ENCODE data around the gene VWA3B.

The VWA3B gene

GRCh38 chr2:98185801-98186200, 98.8 kb downstream of the VWA3B start:
- Histone ChIP-seq H3K79me1 (ENCODE audit: low read length) (no peaks in the 10 kb centered on the region), H3K36me3 (ENCODE audit: control insufficient read depth, insufficient read depth, low read length) (no peaks in the 10 kb centered on the region), H2AK5ac (ENCODE audit: low read length) (no peak overlapping the region), H3K4ac (ENCODE audit: low read depth, low read length) (no peak overlapping the region), H4K8ac (ENCODE audit: low read depth, low read length) (no peak overlapping the region), H2BK15ac (replicated peaks; ENCODE audit: low read depth) (no peak overlapping the region), H3K27me3 (ENCODE audit: insufficient read depth, low read length, poor library complexity) (no peaks in the 10 kb centered on the region), H3K4me3 (ENCODE audit: low read length) (no peak overlapping the region), H3K56ac (ENCODE audit: low read length) (no peak overlapping the region), H2BK5ac (ENCODE audit: low read length) (no peak overlapping the region), H3K18ac (ENCODE audit: low read length) (no peak overlapping the region), H3K4me2 (ENCODE audit: low read length) (no peak overlapping the region), H3K4me1 (ENCODE audit: control insufficient read depth, low read depth, low read length) (no peaks in the 10 kb centered on the region), H3K9ac (ENCODE audit: low read length) (no peak overlapping the region), H3K23ac (ENCODE audit: low read length) (no peak overlapping the region), H3K79me2 (ENCODE audit: control insufficient read depth, insufficient read depth, low read length) (no peaks in the 10 kb centered on the region), H2BK120ac (ENCODE audit: low read depth, low read length) (no peak overlapping the region), H3K27ac (ENCODE audit: low read depth, low read length) (no peak overlapping the region), H4K5ac (ENCODE audit: low read length) (no peak overlapping the region)
- WGBS (ENCODE audit: extremely low coverage, insufficient coverage, low lambda C conversion rate) = no CpG with 5 or more reads among the region's 5 CpGs
- DNase-seq = no peak

- H3K27me3 ChIP-seq (ENCODE audit: insufficient read depth, low read length, poor library complexity) = no peaks in the 10 kb centered on the region
- H4K5ac ChIP-seq (ENCODE audit: low read length) = no peak overlapping the region
- WGBS (ENCODE audit: extremely low coverage, insufficient coverage, low lambda C conversion rate) = no CpG with 5 or more reads among the region's 9 CpGs
These were observed 100.2 kb downstream of the VWA3B start for GRCh38 chr2:98187194-98187593.

DNA sequence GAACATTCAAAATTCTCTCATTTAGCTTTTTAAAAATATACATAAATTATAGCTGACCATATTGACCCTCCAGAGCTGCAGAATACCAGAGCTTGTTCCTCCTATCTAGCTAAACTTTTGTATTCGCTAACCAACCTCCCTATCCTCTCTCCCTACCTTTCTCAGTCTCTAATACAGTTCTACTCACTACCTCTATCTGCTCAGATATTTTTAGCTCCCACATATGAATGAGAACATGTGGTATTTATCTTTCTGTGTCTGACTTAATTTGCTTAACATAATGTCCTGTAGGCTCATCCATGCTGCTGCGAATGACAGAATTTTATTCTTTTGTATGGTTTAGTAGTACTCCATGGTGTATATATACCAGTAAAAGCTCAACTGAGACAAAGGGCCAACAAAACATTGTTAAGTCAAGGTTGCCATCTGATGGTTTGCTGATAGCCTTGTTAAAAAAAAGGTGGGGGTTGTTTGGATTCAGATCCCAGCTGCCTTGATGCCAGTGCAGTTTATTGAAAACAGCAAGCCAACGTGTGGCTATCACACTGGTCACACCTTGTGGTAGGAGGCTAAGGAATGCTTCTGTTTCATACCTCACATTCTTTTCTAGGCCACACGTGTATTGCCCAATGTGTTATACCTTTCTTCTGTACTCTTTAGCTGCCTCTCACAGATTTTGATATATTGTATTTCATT, 101.5 kb downstream of the VWA3B start:
- Histone ChIP-seq H3K4ac (ENCODE audit: low read depth, low read length) (no peak overlapping the region), H3K79me1 (ENCODE audit: low read length) (no peaks in the 10 kb centered on the region), H3K18ac (ENCODE audit: low read length) (no peak overlapping the region), H2BK5ac (ENCODE audit: low read length) (no peak overlapping the region), H4K5ac (ENCODE audit: low read length) (no peak overlapping the region), H2BK15ac (replicated peaks; ENCODE audit: low read depth) (no peak overlapping the region), H3K36me3 (ENCODE audit: control insufficient read depth, insufficient read depth, low read length) (no peaks in the 10 kb centered on the region), H3K9ac (ENCODE audit: low read length) (no peak overlapping the region), H3K23ac (ENCODE audit: low read length) (no peak overlapping the region), H3K4me1 (ENCODE audit: control insufficient read depth, low read depth, low read length) (peaks cover 5% of the 10 kb centered on the region), H3K27me3 (ENCODE audit: insufficient read depth, low read length, poor library complexity) (no peaks in the 10 kb centered on the region), H3K56ac (ENCODE audit: low read length) (no peak overlapping the region), H2AK5ac (ENCODE audit: low read length) (no peak overlapping the region), H3K4me2 (ENCODE audit: low read length) (no peak overlapping the region), H4K8ac (ENCODE audit: low read depth, low read length) (no peak overlapping the region), H3K4me3 (ENCODE audit: low read length) (no peak overlapping the region), H3K79me2 (ENCODE audit: control insufficient read depth, insufficient read depth, low read length) (no peaks in the 10 kb centered on the region), H3K27ac (ENCODE audit: low read depth, low read length) (no peak overlapping the region), H2BK120ac (ENCODE audit: low read depth, low read length) (no peak overlapping the region)
- no CpG with 5 or more reads among the region's 4 CpGs for WGBS (ENCODE audit: extremely low coverage, insufficient coverage, low lambda C conversion rate)
- DNase-seq = peak; percentile 84

More at GRCh38 chr2:98187194-98187593, 100.2 kb downstream of the VWA3B start:
- Histone ChIP-seq H2AK5ac (ENCODE audit: low read length) (peak overlapping the region; percentile 16), H2BK120ac (ENCODE audit: low read depth, low read length) (no peak overlapping the region), H3K4me1 (ENCODE audit: control insufficient read depth, low read depth, low read length) (peaks cover 3% of the 10 kb centered on the region), H3K9ac (ENCODE audit: low read length) (no peak overlapping the region), H3K36me3 (ENCODE audit: control insufficient read depth, insufficient read depth, low read length) (no peaks in the 10 kb centered on the region), H3K56ac (ENCODE audit: low read length) (peak overlapping the region; percentile 34), H3K79me2 (ENCODE audit: control insufficient read depth, insufficient read depth, low read length) (no peaks in the 10 kb centered on the region), H2BK5ac (ENCODE audit: low read length) (no peak overlapping the region), H3K4ac (ENCODE audit: low read depth, low read length) (no peak overlapping the region), H3K4me3 (ENCODE audit: low read length) (no peak overlapping the region), H3K27ac (ENCODE audit: low read depth, low read length) (no peak overlapping the region), H3K4me2 (ENCODE audit: low read length) (no peak overlapping the region), H2BK15ac (replicated peaks; ENCODE audit: low read depth) (no peak overlapping the region), H3K79me1 (ENCODE audit: low read length) (no peaks in the 10 kb centered on the region), H3K23ac (ENCODE audit: low read length) (no peak overlapping the region), H4K8ac (ENCODE audit: low read depth, low read length) (no peak overlapping the region), H3K18ac (ENCODE audit: low read length) (no peak overlapping the region)
- no peak for DNase-seq

DNA sequence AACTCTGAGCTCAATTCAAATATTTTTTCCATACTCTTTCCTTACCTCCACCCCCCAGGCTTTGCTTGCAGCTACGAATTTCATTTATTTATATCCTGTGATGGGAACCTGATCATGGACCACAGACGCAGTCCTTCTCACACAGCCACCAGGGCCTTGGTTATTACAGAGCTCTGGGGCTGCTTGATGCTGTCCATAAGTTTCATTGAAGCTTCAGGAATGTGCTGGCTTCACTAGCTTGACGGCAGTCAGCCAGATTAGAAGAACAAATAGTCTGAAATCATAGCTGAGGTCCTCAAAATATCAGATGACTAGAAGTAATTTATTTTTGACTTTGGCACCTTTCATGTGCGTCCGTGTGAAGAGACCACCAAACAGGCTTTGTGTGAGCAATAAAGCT, 104.9 kb downstream of the VWA3B start:
- no CpG with 5 or more reads among the region's 5 CpGs for WGBS (ENCODE audit: extremely low coverage, insufficient coverage, low lambda C conversion rate)

DNA sequence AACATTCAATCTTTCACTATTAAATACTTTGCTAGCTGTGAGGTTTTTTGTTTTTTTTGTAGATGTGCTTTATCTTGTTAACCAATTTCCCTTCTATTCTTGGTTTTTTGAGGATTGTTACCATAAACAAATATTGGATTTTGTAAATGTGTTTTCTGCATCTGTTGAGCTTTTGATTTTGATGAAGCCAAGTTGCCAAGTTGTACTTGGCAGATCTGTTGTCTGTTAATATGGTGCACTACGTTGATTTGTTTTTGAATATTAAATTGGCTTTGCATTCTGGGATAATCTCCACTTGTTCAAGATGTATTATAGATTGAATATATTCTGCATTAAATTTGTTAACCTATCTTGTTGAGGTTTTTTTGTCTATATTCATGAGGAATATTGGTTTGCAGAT, 114.6 kb downstream of the VWA3B start:
- Histone ChIP-seq H2BK5ac (ENCODE audit: low read length) (no peak overlapping the region), H3K18ac (ENCODE audit: low read length) (no peak overlapping the region), H3K27ac (ENCODE audit: low read depth, low read length) (no peak overlapping the region), H3K23ac (ENCODE audit: low read length) (no peak overlapping the region), H3K27me3 (ENCODE audit: insufficient read depth, low read length, poor library complexity) (no peaks in the 10 kb centered on the region), H3K9ac (ENCODE audit: low read length) (no peak overlapping the region), H3K4me1 (ENCODE audit: control insufficient read depth, low read depth, low read length) (no peaks in the 10 kb centered on the region), H3K79me2 (ENCODE audit: control insufficient read depth, insufficient read depth, low read length) (no peaks in the 10 kb centered on the region), H3K4ac (ENCODE audit: low read depth, low read length) (no peak overlapping the region), H4K8ac (ENCODE audit: low read depth, low read length) (no peak overlapping the region), H3K36me3 (ENCODE audit: control insufficient read depth, insufficient read depth, low read length) (no peaks in the 10 kb centered on the region), H2BK15ac (replicated peaks; ENCODE audit: low read depth) (no peak overlapping the region), H3K4me2 (ENCODE audit: low read length) (no peak overlapping the region), H3K79me1 (ENCODE audit: low read length) (no peaks in the 10 kb centered on the region), H4K5ac (ENCODE audit: low read length) (no peak overlapping the region), H2BK120ac (ENCODE audit: low read depth, low read length) (no peak overlapping the region), H3K56ac (ENCODE audit: low read length) (no peak overlapping the region), H3K4me3 (ENCODE audit: low read length) (no peak overlapping the region), H2AK5ac (ENCODE audit: low read length) (no peak overlapping the region)
- no peak for DNase-seq
- no CpG with 5 or more reads among the region's 1 CpG for WGBS (ENCODE audit: extremely low coverage, insufficient coverage, low lambda C conversion rate)

More for the DNA sequence above, 104.9 kb downstream of the VWA3B start:
- no peak overlapping the region for H4K8ac ChIP-seq (ENCODE audit: low read depth, low read length)
- no peak overlapping the region for H3K27ac ChIP-seq (ENCODE audit: low read depth, low read length)
- H3K4ac ChIP-seq (ENCODE audit: low read depth, low read length) = peak overlapping the region; percentile 68
- no peak overlapping the region for H2BK15ac ChIP-seq (replicated peaks; ENCODE audit: low read depth)
- peak; percentile 45 for DNase-seq
- no peaks in the 10 kb centered on the region for H3K36me3 ChIP-seq (ENCODE audit: control insufficient read depth, insufficient read depth, low read length)
- H3K4me1 ChIP-seq (ENCODE audit: control insufficient read depth, low read depth, low read length) = peaks cover 5% of the 10 kb centered on the region
- H3K23ac ChIP-seq (ENCODE audit: low read length) = no peak overlapping the region
- no peak overlapping the region for H3K56ac ChIP-seq (ENCODE audit: low read length)
- no peak overlapping the region for H3K4me2 ChIP-seq (ENCODE audit: low read length)
- H3K9ac ChIP-seq (ENCODE audit: low read length) = no peak overlapping the region
- no peaks in the 10 kb centered on the region for H3K79me2 ChIP-seq (ENCODE audit: control insufficient read depth, insufficient read depth, low read length)
- H2AK5ac ChIP-seq (ENCODE audit: low read length) = no peak overlapping the region
- no peak overlapping the region for H3K4me3 ChIP-seq (ENCODE audit: low read length)
- peak overlapping the region; percentile 2 for H3K18ac ChIP-seq (ENCODE audit: low read length)
- no peak overlapping the region for H4K5ac ChIP-seq (ENCODE audit: low read length)
- no peak overlapping the region for H2BK5ac ChIP-seq (ENCODE audit: low read length)
- H2BK120ac ChIP-seq (ENCODE audit: low read depth, low read length) = no peak overlapping the region
- H3K27me3 ChIP-seq (ENCODE audit: insufficient read depth, low read length, poor library complexity) = no peaks in the 10 kb centered on the region
- H3K79me1 ChIP-seq (ENCODE audit: low read length) = no peaks in the 10 kb centered on the region

- Histone ChIP-seq H2BK5ac (ENCODE audit: low read length) (no peak overlapping the region), H3K4me2 (ENCODE audit: low read length) (no peak overlapping the region), H4K8ac (ENCODE audit: low read depth, low read length) (no peak overlapping the region), H3K27ac (ENCODE audit: low read depth, low read length) (no peak overlapping the region), H3K4ac (ENCODE audit: low read depth, low read length) (no peak overlapping the region), H3K23ac (ENCODE audit: low read length) (no peak overlapping the region), H3K18ac (ENCODE audit: low read length) (no peak overlapping the region), H3K4me3 (ENCODE audit: low read length) (no peak overlapping the region), H3K4me1 (ENCODE audit: control insufficient read depth, low read depth, low read length) (no peaks in the 10 kb centered on the region), H3K27me3 (ENCODE audit: insufficient read depth, low read length, poor library complexity) (no peaks in the 10 kb centered on the region), H3K9ac (ENCODE audit: low read length) (no peak overlapping the region), H3K79me1 (ENCODE audit: low read length) (no peaks in the 10 kb centered on the region), H3K36me3 (ENCODE audit: control insufficient read depth, insufficient read depth, low read length) (no peaks in the 10 kb centered on the region), H3K56ac (ENCODE audit: low read length) (no peak overlapping the region), H2AK5ac (ENCODE audit: low read length) (no peak overlapping the region), H4K5ac (ENCODE audit: low read length) (no peak overlapping the region), H2BK120ac (ENCODE audit: low read depth, low read length) (no peak overlapping the region), H3K79me2 (ENCODE audit: control insufficient read depth, insufficient read depth, low read length) (no peaks in the 10 kb centered on the region), H2BK15ac (replicated peaks; ENCODE audit: low read depth) (no peak overlapping the region)
- peak; percentile 30 for DNase-seq
- no CpG with 5 or more reads among the region's 3 CpGs for WGBS (ENCODE audit: extremely low coverage, insufficient coverage, low lambda C conversion rate)
These were observed 118.9 kb downstream of the VWA3B start for GRCh38 chr2:98205889-98206288.
